H1 (cell line): ENCODE results near the gene RASA4B. TPM values are rescaled to one million over a fixed set of nuclear protein-coding genes. Genes with fewer than 3 reads are reported as not detected.

Experiments
- CTCF ChIA-PET: fragments of 300-600 bp; sonication (Branson Sonifier 250); formaldehyde crosslinking; loops from one replicate; lab custom pipeline; 2021; ENCODE audit not compliant: partially characterized antibody; lab: Charles Lee
- POLR2A ChIA-PET: fragments of 300-600 bp; sonication (Branson Sonifier 250); formaldehyde crosslinking; loops from one replicate; lab custom pipeline; 2021; ENCODE audit warnings: inconsistent platforms; ENCODE audit not compliant: partially characterized antibody; lab: Charles Lee
- DNase-seq, 2 experiments: peaks; one replicate each; pipeline versions ENCODE4 v3.0.0 to v3.0.0-alpha.2; 2010 to 2022; ENCODE audit warnings: low spot score in 2 of 2, low read depth in 1 of 2, mixed read lengths in 1 of 2
- FAIRE-seq: peaks from 2 replicates; lab custom pipeline; 2011; peaks lifted over from hg19 to GRCh38; lab: Jason Lieb, UNC
- H2AFZ ChIP-seq: 2 replicates; pipeline ENCODE4 v1.8.1; 2012; ENCODE audit warnings: low read length, inconsistent platforms
- H2AK5ac ChIP-seq: 2 replicates; pipeline ENCODE4 v1.6.1; 2013; ENCODE audit warnings: low read depth, low read length
- H2BK120ac ChIP-seq: replicated peaks from 2 replicates; pipeline ENCODE3; 2013; ENCODE audit warnings: low read depth, low read length, inconsistent platforms
- H2BK12ac ChIP-seq: 2 replicates; pipeline ENCODE4 v1.6.1; 2013; ENCODE audit warnings: low read depth, low read length
- H2BK15ac ChIP-seq: 2 replicates; pipeline ENCODE4 v1.6.1; 2013; ENCODE audit warnings: low read length
- H2BK20ac ChIP-seq: 2 replicates; pipeline ENCODE4 v1.6.1; 2013; ENCODE audit warnings: low read length
- H2BK5ac ChIP-seq: 2 replicates; pipeline ENCODE4 v1.6.1; 2013; ENCODE audit warnings: low read depth, low read length
- H3K14ac ChIP-seq: 2 replicates; pipeline ENCODE4 v1.6.1; 2013; ENCODE audit warnings: inconsistent platforms; ENCODE audit not compliant: insufficient read length
- H3K18ac ChIP-seq: 2 replicates; pipeline ENCODE4 v1.6.1; 2013; ENCODE audit warnings: low read length; ENCODE audit errors: extremely low read depth
- H3K23ac ChIP-seq: 2 replicates; pipeline ENCODE4 v1.6.1; 2013; ENCODE audit warnings: inconsistent platforms; ENCODE audit not compliant: insufficient read length
- H3K23me2 ChIP-seq: 2 replicates; pipeline ENCODE4 v1.6.1; 2013; ENCODE audit warnings: low read depth, low read length
- H3K27ac ChIP-seq: 2 replicates; pipeline ENCODE4 v1.6.1; 2011; ENCODE audit warnings: low read depth, low read length, inconsistent platforms
- H3K27me3 ChIP-seq, 4 experiments: replicated peaks in 1 of 4; 1 replicate in 1 of 4; 2 replicates in 3 of 4; pipeline versions ENCODE4 v1.6.1 to v1.8.1; 2011 to 2013; ENCODE audit warnings: low read length in 3 of 4, mild to moderate bottlenecking in 3 of 4, inconsistent platforms in 2 of 4, mixed read lengths in 2 of 4, moderate library complexity in 1 of 4; ENCODE audit not compliant: control insufficient read depth in 3 of 4, insufficient read depth in 3 of 4; ENCODE audit errors: extremely low read depth in 1 of 4
- H3K36me3 ChIP-seq, 4 experiments: 2 replicates each; pipeline versions ENCODE4 v1.6.1 to v1.8.1; 2011 to 2013; ENCODE audit warnings: mild to moderate bottlenecking in 4 of 4, low read length in 3 of 4, moderate library complexity in 2 of 4, control low read depth in 1 of 4, inconsistent platforms in 1 of 4; ENCODE audit not compliant: insufficient read depth in 4 of 4, control insufficient read depth in 2 of 4
- H3K4ac ChIP-seq: replicated peaks from 2 replicates; pipeline ENCODE3; 2013; ENCODE audit warnings: low read length, low read depth, mixed read lengths, inconsistent platforms; ENCODE audit not compliant: insufficient read length
- H3K4me1 ChIP-seq, 4 experiments: replicated peaks in 1 of 4; 1 replicate in 1 of 4; 2 replicates in 3 of 4; pipeline versions ENCODE4 v1.6.1 to v1.8.1; 2011 to 2013; ENCODE audit warnings: low read length in 3 of 4, inconsistent platforms in 2 of 4, mixed read lengths in 1 of 4; ENCODE audit not compliant: insufficient read depth in 4 of 4, control insufficient read depth in 3 of 4
- H3K4me2 ChIP-seq, 2 experiments: 2 replicates each; pipeline versions ENCODE4 v1.6.1 to v1.8.1; 2011 to 2013; ENCODE audit warnings: low read depth in 2 of 2, low read length in 2 of 2, control low read depth in 1 of 2, inconsistent platforms in 1 of 2, mild to moderate bottlenecking in 1 of 2; ENCODE audit not compliant: insufficient read depth in 1 of 2
- H3K4me3 ChIP-seq, 4 experiments: fragments of 200-600, 300-600 bp in 1 of 4; sonication (generic), shearing (Covaris generic), sonication (Bioruptor Twin) in 1 of 4; 2 replicates each; pipeline versions ENCODE4 v1.5.1 to v1.8.1; 2011 to 2016; ENCODE audit warnings: low read length in 4 of 4, low read depth in 3 of 4, control low read depth in 2 of 4, inconsistent platforms in 2 of 4, mild to moderate bottlenecking in 2 of 4, mixed read lengths in 1 of 4, moderate library complexity in 1 of 4; ENCODE audit not compliant: insufficient read depth in 2 of 4; ENCODE audit errors: extremely low read depth in 1 of 4
- H3K56ac ChIP-seq: replicated peaks from 2 replicates; pipeline ENCODE3; 2013; ENCODE audit warnings: low read depth, mild to moderate bottlenecking, mixed read lengths, low read length, inconsistent platforms; ENCODE audit not compliant: insufficient read length
- H3K79me1 ChIP-seq: 2 replicates; pipeline ENCODE4 v1.6.1; 2013; ENCODE audit warnings: low read depth, low read length, control low read depth
- H3K79me2 ChIP-seq, 2 experiments: 2 replicates each; pipeline versions ENCODE4 v1.6.1 to v1.8.1; 2012 to 2013; ENCODE audit warnings: low read length in 2 of 2, mild to moderate bottlenecking in 2 of 2, inconsistent platforms in 1 of 2; ENCODE audit not compliant: insufficient read depth in 2 of 2, control insufficient read depth in 1 of 2
- H3K9ac ChIP-seq, 4 experiments: replicated peaks in 1 of 4; 1 replicate in 1 of 4; 2 replicates in 3 of 4; pipeline versions ENCODE4 v1.6.1 to v1.8.1; 2011 to 2013; ENCODE audit warnings: low read depth in 3 of 4, low read length in 3 of 4, control low read depth in 2 of 4, mild to moderate bottlenecking in 2 of 4, moderate library complexity in 2 of 4, inconsistent platforms in 1 of 4; ENCODE audit errors: extremely low read depth in 1 of 4
- H3K9me3 ChIP-seq, 2 experiments: 2 replicates each; pipeline versions ENCODE4 v1.6.1 to v1.8.1; 2012 to 2013; ENCODE audit warnings: mild to moderate bottlenecking in 2 of 2, moderate library complexity in 2 of 2, control low read depth in 1 of 2, inconsistent platforms in 1 of 2, low read depth in 1 of 2, low read length in 1 of 2, mixed read lengths in 1 of 2; ENCODE audit not compliant: insufficient read depth in 2 of 2
- H4K20me1 ChIP-seq, 2 experiments: replicated peaks in 1 of 2; 2 replicates each; pipeline versions ENCODE3 to v1.8.1; 2011 to 2013; ENCODE audit warnings: inconsistent platforms in 2 of 2, low read length in 2 of 2, mild to moderate bottlenecking in 1 of 2; ENCODE audit not compliant: insufficient read depth in 2 of 2, control insufficient read depth in 1 of 2
- H4K5ac ChIP-seq: 2 replicates; pipeline ENCODE4 v1.6.1; 2013; ENCODE audit warnings: low read length, low read depth, mixed read lengths, inconsistent platforms; ENCODE audit not compliant: insufficient read length
- H4K8ac ChIP-seq: 2 replicates; pipeline ENCODE4 v1.8.0; 2013; ENCODE audit warnings: mild to moderate bottlenecking, moderate library complexity, low read length, inconsistent platforms; ENCODE audit not compliant: insufficient read depth; ENCODE audit errors: extremely low read depth
- H4K91ac ChIP-seq: replicated peaks from 2 replicates; pipeline ENCODE3; 2013; ENCODE audit warnings: low read length, mixed read lengths, inconsistent platforms; ENCODE audit not compliant: insufficient read length
- WGBS, 2 experiments: shearing (Covaris generic) in 1 of 2; methylation state at CpG; one replicate each; pipeline versions ENCODE4 v1.1.6 to v1.1.7; 2013 to 2015; ENCODE audit warnings: low lambda C conversion rate in 2 of 2, mixed read lengths in 2 of 2, inconsistent platforms in 1 of 2, low coverage in 1 of 2, missing lambda C conversion rate in 1 of 2; ENCODE audit not compliant: insufficient replicate concordance in 2 of 2, insufficient coverage in 1 of 2, insufficient read length in 1 of 2; ENCODE audit errors: extremely low coverage in 1 of 2, missing lambda C conversion rate in 1 of 2; 5-methylcytosine and 5-hydroxymethylcytosine counted together
- polyA plus RNA-seq, 7 experiments: library from polyadenylated mRNA; depleted of rRNA in 3 of 7; stranded (reverse) in 5 of 7; unstranded in 2 of 7; fragments of >200 nt in 5 of 7; fragments of 200-250 nt in 2 of 7; gene quantifications; 1 replicate in 5 of 7; 2 replicates in 1 of 7; 4 replicates in 1 of 7; pipeline versions ENCODE4 v1.2.1 to v1.2.3, GENCODE V29; 2011 to 2013; ENCODE audit warnings: missing spikeins in 2 of 7, mixed read lengths in 2 of 7
- total RNA-seq: library from RNA; stranded (reverse); fragmentation: NEBNext Ultra II Directional; extraction: Animal tissue kit (Norgen Biotek cat#: 25700); gene quantifications from 2 replicates; pipeline ENCODE4 v1.2.1, GENCODE V29; 2021

Gene RASA4B
- total and polyA plus RNA-seq, 2 of the 8 experiments (the other 6 are each of a cell fraction or from before 2014, with no cell fraction given) = 3.4 to 6.7 TPM

GRCh38 chr7:102447311-102447710 lies 70.3 kb downstream of the RASA4B start:
- Histone ChIP-seq H3K23me2 (no peaks in the 10 kb centered on the region; the same call in 1 of the 2 replicates), H3K9ac (no peak overlapping the region), H3K4me3 (no peak overlapping the region), H2AFZ (no peak overlapping the region), H2BK120ac (no peak overlapping the region), H3K18ac (no peak overlapping the region), H2BK5ac (no peak overlapping the region), H2AK5ac (no peak overlapping the region), H3K4ac (no peak overlapping the region), H4K20me1 (peaks cover 0 to 3% of the 10 kb centered on the region in 2 experiments), H3K4me2 (no peak overlapping the region), H3K79me1 (no peaks in the 10 kb centered on the region), H3K4me1 (peaks cover 0 to 3% (median 0%) of the 10 kb centered on the region in 4 experiments; a peak in 2 of 7 replicates), H3K36me3 (peaks cover 2 to 17% (median 6%) of the 10 kb centered on the region in 4 experiments; a peak in 5 of 8 replicates), H2BK15ac (no peak overlapping the region), H3K27ac (no peak overlapping the region), H3K14ac (no peak overlapping the region), H2BK12ac (no peak overlapping the region), H4K8ac (no peak overlapping the region), H3K9me3 (no peaks in the 10 kb centered on the region), H4K5ac (no peak overlapping the region), H2BK20ac (no peak overlapping the region), H4K91ac (no peak overlapping the region), H3K56ac (no peak overlapping the region), H3K23ac (no peak overlapping the region), H3K79me2 (no peaks in the 10 kb centered on the region), H3K27me3 (no peaks in the 10 kb centered on the region)
- CTCF ChIA-PET = interaction anchor here (0.9 to 1.6 kb wide), 2 partner anchors 32 to 35 kb away, joined by 3 to 5 read pairs; no protein-coding TSS in a partner anchor
- 91% methylated on average over 14 of the region's 14 CpGs; no CpG with 5 or more reads in 1 of the 2 experiments for WGBS, 2 experiments
- FAIRE-seq (no peak), DNase-seq (no peak)
- POLR2A ChIA-PET = interaction anchor here (0.9 to 2.9 kb wide), 3 partner anchors 8 to 28 kb away, joined by 3 to 16 read pairs (median 4); no protein-coding TSS in a partner anchor
